NCI-H2107 treated with DMSO at 0.1 percent for 48 hours (cell line): ENCODE results near the gene DPP8.
"Not testable (repeated sequence)": the region's sequence is repeated elsewhere in the genome, so short reads cannot be mapped to it uniquely, and the experiment has no call there.

Experiments
- DNase-seq: peaks from one replicate; lab custom pipeline; 2025; ENCODE audit not compliant: unreplicated experiment; lab: John Stamatoyannopoulos, UW

Gene DPP8

GRCh38 chr15:65406424-65407000, 111.0 kb downstream of the DPP8 start:
- no peak for DNase-seq

DNA sequence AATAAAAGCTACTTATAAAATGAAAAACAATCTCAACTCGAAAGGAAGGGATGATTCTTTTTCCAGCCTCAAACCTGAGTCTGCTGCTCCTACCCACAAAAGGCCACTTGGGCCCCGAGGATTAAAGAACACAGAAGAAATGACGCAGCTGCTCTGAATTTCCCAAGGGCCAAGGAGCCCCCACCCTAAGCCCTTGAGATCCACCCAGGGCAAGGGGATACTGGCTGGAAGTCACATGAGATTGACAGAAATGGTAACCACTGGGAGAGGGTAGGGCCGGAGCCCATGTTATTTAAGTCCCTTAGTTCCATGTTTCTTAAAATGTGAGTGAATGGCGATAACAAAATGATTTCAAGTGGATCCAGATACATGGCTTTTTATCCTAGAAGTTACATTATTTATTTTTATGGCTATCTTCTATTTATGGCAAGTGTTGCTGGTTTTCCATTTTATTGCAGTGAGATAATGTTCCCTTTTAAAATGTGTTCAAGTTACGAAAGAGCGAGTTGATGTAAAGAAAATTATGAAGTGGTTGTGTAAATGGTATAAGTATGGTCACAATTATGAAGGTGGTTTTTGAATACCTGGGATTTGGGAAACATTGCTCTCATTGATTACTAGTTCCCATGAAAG, 111.6 kb downstream of the DPP8 start:
- no peak for DNase-seq

DNA sequence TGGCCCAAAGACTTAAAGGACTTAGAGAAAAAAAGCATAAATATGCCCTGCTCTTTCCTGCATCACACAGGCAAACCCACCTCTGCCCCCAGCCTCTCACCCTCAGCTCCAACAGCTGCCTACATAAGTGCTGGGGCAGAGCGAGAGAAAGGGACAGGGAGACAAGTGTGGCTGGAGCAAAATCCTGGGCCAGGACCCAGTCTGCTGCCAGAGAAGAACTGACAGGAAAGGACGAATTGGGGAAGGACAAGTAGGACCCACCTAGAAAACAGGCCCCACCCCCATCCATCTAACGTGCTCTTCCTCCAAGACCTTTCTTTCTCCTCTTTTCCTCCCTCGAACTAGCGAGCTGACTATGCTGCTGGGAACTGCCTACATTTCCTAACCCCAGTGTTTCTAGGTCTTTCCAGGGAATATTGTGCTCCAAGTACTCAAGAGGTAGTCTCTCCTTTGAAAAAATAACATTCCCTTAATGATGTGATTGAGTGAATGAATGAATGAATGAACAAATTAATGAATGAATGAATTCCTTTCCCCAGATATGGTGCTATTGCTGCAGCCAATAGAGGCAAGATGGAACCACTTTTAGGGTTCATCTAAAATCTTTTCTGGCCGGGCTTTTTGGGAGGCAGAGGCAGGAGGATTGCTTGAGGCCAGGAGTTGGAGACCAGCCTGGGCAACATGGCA, 113.2 kb downstream of the DPP8 start:
- DNase-seq, result no peak

DNA sequence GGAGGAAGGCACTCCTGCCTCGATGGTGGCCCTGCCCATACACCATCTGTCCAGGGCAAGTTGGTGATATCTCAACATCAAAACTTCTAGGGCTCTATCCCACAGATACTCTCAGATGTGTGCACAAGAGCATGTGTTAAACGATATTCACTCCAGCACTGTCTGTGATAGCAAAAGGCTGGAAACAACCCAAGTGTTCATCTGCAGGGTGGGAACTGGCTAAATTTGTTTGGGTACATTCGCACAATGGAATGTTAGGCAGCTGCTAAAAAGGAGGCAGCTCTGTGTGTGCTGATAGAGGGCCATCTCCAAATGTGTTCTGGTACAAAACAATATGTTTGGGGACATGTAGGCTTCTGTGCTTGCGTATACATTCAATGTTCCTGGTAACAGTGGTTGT, 114.5 kb downstream of the DPP8 start:
- no peak for DNase-seq

GRCh38 chr15:65401611-65402240, 115.8 kb downstream of the DPP8 start:
- no peak for DNase-seq

GRCh38 chr15:65400760-65401610, 116.5 kb downstream of the DPP8 start:
- peak; percentile 77 for DNase-seq

- no peak for DNase-seq
Measured at GRCh38 chr15:65399997-65400396, 117.5 kb downstream of the DPP8 start.

- DNase-seq, result no peak
Measured at GRCh38 chr15:65399001-65399706, 118.3 kb downstream of the DPP8 start.

DNA sequence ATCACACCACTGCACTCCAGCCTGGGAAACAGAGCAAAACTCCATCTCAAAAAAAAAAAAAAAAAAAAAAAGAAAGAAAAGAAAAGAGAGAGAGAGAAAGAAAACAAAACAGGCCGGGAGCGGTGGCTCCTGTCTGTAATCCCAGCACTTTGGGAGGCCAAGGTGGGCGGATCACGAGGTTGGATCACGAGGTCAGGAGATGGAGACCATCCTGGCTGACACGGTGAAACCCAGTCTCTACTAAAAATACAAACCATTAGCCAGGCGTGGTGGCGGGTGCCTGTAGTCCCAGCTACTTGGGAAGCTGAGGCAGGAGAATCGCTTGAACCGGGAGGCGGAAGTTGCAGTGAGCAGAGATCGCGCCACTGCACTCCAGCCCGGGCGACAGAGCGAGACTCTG, 119.0 kb downstream of the DPP8 start:
- DNase-seq, result not testable (repeated sequence)

- no peak for DNase-seq
Measured at GRCh38 chr15:65396965-65397317, 120.5 kb downstream of the DPP8 start.

GRCh38 chr15:65396283-65396964, 121.1 kb downstream of the DPP8 start:
- DNase-seq, result no peak

DNA sequence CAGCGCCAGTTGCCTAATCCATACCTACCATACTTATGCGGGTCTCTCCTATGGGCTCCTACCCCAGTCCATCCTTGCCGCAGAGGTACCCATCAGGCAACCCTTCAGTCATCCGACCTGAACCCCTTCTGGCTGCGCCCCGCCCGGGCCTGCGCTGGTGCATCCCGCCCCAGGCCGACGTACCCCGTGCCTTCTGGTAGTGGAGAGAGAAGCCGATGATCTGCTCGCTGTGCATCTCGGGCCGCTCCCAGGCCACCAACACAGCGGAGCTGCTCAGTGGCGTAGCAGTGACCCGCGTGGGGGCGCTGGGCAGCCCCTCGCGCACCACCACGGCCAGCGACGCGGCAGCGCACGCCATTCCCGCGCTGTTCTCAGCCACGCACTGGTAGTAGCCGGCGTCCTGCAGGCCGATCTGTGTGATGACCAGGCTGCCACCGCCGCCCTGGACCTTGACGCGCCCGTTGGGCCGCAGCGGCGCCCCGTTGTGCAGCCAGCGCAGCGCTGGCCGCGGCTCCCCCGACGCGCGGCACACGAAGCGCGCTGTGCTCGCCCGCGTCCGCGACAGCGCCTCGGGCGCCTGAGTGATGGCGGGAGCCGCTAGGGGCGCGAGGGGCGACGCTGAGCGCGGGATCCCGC, 121.8 kb downstream of the DPP8 start:
- no peak for DNase-seq

- no peak for DNase-seq
Measured at GRCh38 chr15:65394936-65395335, 122.6 kb downstream of the DPP8 start.

DNA sequence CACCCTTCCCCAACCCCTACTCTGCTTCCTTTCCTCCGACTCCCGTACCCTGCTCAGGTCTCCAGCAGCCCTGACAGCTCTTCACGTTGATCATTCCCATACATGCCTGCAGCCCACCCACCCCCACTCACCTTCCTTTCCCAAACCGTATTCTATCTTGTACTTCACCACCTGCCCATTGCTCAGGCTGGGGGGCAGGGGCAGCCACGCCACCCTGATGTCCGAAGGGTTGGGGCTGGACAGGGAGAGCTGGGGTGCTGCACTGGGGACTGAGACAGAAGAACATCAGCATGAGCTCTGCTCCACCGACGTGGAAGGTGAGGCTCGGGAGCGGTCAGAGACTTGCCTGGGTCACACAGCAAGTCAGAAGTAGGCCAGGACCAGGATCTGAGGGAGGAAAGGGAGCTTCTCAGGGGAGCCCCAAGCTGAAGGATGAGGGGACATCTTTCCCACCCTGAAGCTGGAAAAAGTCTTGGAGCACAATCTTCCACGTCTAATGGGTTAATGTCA, 123.2 kb downstream of the DPP8 start:
- DNase-seq, result no peak

GRCh38 chr15:65393557-65393956, 123.9 kb downstream of the DPP8 start:
- DNase-seq, result no peak

DNA sequence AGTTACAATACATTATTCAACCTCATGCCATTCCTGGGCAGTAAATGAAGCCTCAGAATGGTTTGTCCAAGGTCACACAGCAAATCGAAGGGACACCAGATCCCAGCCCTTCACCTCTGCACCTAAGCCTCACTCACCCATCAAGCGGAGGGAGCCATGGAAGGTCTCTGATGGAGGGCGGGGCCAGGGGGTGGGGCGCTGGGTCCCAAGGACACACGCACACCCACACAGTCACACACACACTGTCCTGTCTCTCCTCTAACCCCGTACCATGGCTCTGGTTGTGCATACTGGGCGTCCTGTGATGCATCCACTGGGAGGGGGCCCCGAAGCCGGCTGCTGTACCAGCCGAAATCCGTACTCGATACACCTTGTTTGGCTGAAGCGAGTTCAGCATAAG, 124.4 kb downstream of the DPP8 start:
- no peak for DNase-seq
